ENCODE results near the gene DNASE1L2.
"Not testable (repeated sequence)": the region's sequence is repeated elsewhere in the genome, so short reads cannot be mapped to it uniquely, and the experiment has no call there.

The DNASE1L2 gene

DNA sequence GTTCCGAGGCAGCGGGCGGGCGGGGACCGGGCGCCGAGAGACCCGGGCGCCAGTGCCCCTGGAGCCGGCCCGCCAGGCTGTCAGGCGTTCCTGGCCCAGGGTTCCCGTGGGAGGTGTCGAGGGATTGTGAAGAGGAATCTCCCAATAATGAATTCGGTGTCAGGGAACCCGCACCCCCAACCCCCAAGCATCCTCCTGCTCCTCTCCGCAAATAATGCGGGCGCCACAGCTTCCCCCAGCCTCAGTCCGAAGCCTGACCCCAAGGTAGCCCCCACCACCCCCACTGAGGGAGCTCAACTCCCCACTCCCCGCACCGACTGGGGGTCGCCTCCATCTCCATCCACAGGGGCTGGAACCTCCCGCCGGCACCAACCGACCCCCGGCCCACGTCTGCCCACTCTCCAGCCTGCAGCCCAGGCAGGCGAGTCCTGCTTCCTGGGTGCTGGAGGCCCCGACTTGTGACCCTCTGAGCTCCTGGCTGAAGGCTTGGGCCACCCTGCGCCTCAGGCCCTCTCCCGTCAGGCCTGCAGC, 39.2 kb upstream of the DNASE1L2 start:
- in situ Hi-C loops (cut with MboI; ENCODE audit: low pct_unique_long_range_greater_than_20kb, low sequenced_read_pairs, unreplicated experiment) = no loop called here

DNA sequence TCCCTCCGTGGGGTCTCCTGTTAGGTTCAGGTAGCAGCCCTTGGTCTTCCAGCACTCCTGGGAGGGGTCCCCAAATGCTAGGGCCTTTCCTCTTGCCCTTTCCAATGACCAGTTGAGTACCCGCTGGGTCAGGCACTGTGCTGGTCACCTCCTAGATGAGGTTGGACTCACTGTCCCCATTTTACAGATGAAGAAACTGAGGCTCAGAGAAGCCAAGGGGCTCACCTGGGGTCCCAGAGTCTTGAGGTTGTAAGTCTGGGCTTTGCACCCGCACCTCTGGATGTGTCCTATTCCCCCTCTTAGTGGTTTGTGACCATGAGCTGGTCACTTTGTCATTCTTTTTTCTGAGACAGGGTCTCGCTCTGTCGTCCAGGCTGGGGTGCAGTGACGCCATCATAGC, 38.5 kb upstream of the DNASE1L2 start:
- in situ Hi-C loops (cut with MboI; ENCODE audit: low pct_unique_long_range_greater_than_20kb, low sequenced_read_pairs, unreplicated experiment) = no loop called here
- DNase-seq (ENCODE audit: low spot score) = no peak
- TF ChIP-seq, protein P1, sequence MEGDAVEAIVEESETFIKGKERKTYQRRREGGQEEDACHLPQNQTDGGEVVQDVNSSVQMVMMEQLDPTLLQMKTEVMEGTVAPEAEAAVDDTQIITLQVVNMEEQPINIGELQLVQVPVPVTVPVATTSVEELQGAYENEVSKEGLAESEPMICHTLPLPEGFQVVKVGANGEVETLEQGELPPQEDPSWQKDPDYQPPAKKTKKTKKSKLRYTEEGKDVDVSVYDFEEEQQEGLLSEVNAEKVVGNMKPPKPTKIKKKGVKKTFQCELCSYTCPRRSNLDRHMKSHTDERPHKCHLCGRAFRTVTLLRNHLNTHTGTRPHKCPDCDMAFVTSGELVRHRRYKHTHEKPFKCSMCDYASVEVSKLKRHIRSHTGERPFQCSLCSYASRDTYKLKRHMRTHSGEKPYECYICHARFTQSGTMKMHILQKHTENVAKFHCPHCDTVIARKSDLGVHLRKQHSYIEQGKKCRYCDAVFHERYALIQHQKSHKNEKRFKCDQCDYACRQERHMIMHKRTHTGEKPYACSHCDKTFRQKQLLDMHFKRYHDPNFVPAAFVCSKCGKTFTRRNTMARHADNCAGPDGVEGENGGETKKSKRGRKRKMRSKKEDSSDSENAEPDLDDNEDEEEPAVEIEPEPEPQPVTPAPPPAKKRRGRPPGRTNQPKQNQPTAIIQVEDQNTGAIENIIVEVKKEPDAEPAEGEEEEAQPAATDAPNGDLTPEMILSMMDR (IDR thresholded peaks at IDR 0.05; ENCODE audit: extremely low read depth, insufficient read depth, missing control alignments) = no peak

More for the DNA sequence above, 39.2 kb upstream of the DNASE1L2 start:
- TF ChIP-seq, protein P1 (IDR thresholded peaks at IDR 0.05; ENCODE audit: extremely low read depth, insufficient read depth, missing control alignments) = no peak
- no peak for DNase-seq (ENCODE audit: low spot score)

GRCh38 chr16:2198283-2198682, 38.0 kb upstream of the DNASE1L2 start:
- no peak for DNase-seq (ENCODE audit: low spot score)
- in situ Hi-C loops (cut with MboI; ENCODE audit: low pct_unique_long_range_greater_than_20kb, low sequenced_read_pairs, unreplicated experiment) = no loop called here
- TF ChIP-seq, protein P1 (IDR thresholded peaks at IDR 0.05; ENCODE audit: extremely low read depth, insufficient read depth, missing control alignments) = no peak

GRCh38 chr16:2199095-2199494, 37.1 kb upstream of the DNASE1L2 start:
- TF ChIP-seq, protein P1 (IDR thresholded peaks at IDR 0.05; ENCODE audit: extremely low read depth, insufficient read depth, missing control alignments) = no peak
- in situ Hi-C loops (cut with MboI; ENCODE audit: low pct_unique_long_range_greater_than_20kb, low sequenced_read_pairs, unreplicated experiment) = no loop called here
- DNase-seq (ENCODE audit: low spot score) = no peak

DNA sequence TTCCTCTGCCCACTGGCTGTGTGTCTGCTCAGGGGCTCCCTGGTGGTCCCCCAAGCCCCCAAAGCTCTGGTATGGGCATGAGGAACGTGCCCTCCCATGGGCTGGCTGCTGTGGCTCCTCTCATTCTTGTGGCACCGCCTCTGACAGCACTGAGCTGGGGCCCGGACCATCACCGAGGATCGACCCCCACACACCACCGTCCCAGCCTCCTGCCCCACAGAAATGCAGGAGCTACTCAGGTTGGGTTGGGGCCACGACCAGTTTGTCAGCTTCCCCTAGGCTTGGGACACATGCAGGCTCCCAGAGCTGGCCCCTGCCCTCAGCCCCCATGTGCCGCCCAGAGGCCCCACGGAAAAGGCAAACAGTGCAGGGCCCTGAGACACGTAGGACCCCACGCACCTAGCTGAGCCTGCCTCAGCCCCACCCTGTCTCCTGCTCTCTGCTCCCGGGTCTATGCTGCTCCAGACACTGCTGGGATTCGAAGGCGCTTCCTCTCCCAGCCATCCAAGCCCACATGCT, 36.6 kb upstream of the DNASE1L2 start:
- TF ChIP-seq, protein P1 (IDR thresholded peaks at IDR 0.05; ENCODE audit: extremely low read depth, insufficient read depth, missing control alignments) = no peak
- in situ Hi-C loops (cut with MboI; ENCODE audit: low pct_unique_long_range_greater_than_20kb, low sequenced_read_pairs, unreplicated experiment) = no loop called here
- no peak for DNase-seq (ENCODE audit: low spot score)

GRCh38 chr16:2200313-2200712, 35.9 kb upstream of the DNASE1L2 start:
- DNase-seq (ENCODE audit: low spot score) = no peak
- TF ChIP-seq, protein P1 (IDR thresholded peaks at IDR 0.05; ENCODE audit: extremely low read depth, insufficient read depth, missing control alignments) = no peak
- in situ Hi-C loops (cut with MboI; ENCODE audit: low pct_unique_long_range_greater_than_20kb, low sequenced_read_pairs, unreplicated experiment) = no loop called here

DNA sequence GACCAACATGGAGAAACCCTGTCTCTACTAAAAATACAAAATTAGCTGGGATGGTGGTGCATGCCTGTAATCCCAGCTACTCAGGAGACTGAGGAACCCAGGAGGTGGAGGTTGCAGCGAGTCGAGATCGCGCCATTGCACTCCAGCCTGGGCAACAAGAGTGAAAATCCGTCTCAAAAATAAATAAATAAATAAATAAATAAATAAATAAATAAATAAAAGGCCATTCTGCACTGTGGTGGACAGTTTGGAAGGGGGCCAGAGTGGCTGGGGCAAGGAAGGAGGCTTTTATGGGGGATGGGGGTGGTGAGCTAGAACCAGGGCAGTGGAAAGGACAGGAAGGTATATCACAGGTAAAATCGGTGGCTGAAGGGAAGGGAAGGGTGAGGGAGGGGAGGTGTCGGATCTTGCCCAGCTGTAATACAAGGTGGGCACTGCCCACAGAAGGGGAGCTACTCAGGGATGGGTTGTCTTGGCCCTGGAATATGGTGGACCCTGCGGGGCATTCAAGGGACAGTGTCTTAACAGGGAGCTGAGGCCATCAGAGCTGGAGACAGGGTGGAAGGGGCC, 33.0 kb upstream of the DNASE1L2 start:
- in situ Hi-C loops (cut with MboI; ENCODE audit: low pct_unique_long_range_greater_than_20kb, low sequenced_read_pairs, unreplicated experiment) = not testable (repeated sequence)

More for the DNA sequence above, 33.0 kb upstream of the DNASE1L2 start:
- DNase-seq (ENCODE audit: low spot score) = not testable (repeated sequence)

Data from GM13977 (cell line).